ENCODE data around the gene GRB10. TPM values are rescaled to one million over a fixed set of nuclear protein-coding genes. Genes with fewer than 3 reads are reported as not detected.
"Not testable (repeated sequence)": the region's sequence is repeated elsewhere in the genome, so short reads cannot be mapped to it uniquely, and the experiment has no call there.

GRB10 gene
- total RNA-seq, 4 donors from 2014 or later: 28.5 to 58.0 (median 53.0) TPM

DNA sequence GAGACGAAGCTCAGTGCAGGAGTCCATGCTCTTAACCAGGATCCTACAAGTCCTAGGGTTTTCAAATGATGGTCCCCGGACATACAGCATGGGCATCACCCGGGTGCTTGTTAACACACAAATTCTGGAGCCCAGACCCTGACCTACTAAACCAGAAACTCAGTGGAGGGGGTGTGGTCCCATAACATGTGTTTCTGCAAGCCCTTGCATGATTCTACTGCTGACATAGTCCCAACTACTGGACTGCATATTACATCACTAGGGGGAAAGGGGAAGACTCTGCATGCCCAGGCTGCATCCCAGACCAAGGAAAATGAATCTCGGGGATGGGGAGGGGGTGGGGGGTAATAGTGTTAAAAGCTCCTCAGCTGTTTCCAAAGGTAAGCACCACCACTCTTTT is 40.3 kb downstream of the GRB10 start:
- WGBS, 2 donors (ENCODE audit: low coverage in 1 of 2): 84% methylated on average over 4 of the region's 4 CpGs; no CpG with 5 or more reads in 1 of the 2 donors
- peaks cover 0 to 15% of the 10 kb centered on the region in 2 donors for H3K36me3 ChIP-seq
- no peak for ATAC-seq
- TF ChIP-seq, protein P1, sequence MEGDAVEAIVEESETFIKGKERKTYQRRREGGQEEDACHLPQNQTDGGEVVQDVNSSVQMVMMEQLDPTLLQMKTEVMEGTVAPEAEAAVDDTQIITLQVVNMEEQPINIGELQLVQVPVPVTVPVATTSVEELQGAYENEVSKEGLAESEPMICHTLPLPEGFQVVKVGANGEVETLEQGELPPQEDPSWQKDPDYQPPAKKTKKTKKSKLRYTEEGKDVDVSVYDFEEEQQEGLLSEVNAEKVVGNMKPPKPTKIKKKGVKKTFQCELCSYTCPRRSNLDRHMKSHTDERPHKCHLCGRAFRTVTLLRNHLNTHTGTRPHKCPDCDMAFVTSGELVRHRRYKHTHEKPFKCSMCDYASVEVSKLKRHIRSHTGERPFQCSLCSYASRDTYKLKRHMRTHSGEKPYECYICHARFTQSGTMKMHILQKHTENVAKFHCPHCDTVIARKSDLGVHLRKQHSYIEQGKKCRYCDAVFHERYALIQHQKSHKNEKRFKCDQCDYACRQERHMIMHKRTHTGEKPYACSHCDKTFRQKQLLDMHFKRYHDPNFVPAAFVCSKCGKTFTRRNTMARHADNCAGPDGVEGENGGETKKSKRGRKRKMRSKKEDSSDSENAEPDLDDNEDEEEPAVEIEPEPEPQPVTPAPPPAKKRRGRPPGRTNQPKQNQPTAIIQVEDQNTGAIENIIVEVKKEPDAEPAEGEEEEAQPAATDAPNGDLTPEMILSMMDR (IDR thresholded peaks at IDR 0.05): no peak
- no peak for TF ChIP-seq POLR2AphosphoS5 (IDR thresholded peaks at IDR 0.05)
- no peak for TF ChIP-seq POLR2A (IDR thresholded peaks at IDR 0.05)
- no peak overlapping the region for H3K4me3 ChIP-seq
- peaks cover 0 to 9% (median 0%) of the 10 kb centered on the region in 3 donors for H3K4me1 ChIP-seq
- H3K27me3 ChIP-seq: no peaks in the 10 kb centered on the region
- no peaks in the 10 kb centered on the region for H3K9me3 ChIP-seq
- H3K27ac ChIP-seq: no peak overlapping the region

DNA sequence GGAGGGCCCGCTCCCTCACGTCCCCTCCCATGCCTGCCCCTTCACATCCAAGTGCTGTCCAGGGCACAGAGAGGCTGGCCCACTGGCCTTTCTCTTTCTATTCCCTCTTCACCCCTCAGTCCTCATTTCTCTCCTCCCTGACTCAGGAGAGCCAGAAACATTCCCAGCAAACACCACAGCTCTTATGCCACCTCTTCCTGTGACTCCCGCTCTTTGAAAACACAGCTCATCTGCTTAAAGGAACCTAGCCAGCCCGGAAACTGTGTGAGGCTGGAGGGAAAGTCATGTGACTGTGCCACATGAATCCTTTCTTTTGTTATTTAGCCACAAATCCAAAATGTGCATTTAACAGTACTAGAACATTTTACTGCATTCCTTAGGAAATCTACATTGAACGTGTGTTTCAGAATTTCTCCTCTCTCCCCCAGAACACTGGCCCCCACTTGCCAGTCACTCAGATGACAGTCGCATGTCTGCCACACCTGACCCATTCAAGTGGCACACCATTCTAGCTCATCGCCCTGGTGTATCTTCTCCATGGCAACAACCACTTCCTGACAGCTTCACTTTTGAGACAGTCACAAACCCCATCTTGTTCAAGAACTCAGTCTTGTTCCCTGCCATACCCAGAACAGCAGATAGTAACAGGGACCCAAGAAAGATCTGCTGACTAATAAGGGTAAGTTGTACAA is 42.8 kb downstream of the GRB10 start:
- 76 to 81% methylated on average over 3 to 5 of the region's 7 CpGs for WGBS, 2 donors (ENCODE audit: low coverage in 1 of 2)
- Histone ChIP-seq H3K9me3 (no peaks in the 10 kb centered on the region), H3K36me3 (peaks cover 0 to 8% of the 10 kb centered on the region in 2 donors), H3K27me3 (no peaks in the 10 kb centered on the region), H3K27ac (no peak overlapping the region), H3K4me3 (no peak overlapping the region), H3K4me1 (peaks cover 0 to 9% (median 0%) of the 10 kb centered on the region in 3 donors)
- TF ChIP-seq, protein P1 (IDR thresholded peaks at IDR 0.05): no peak
- no peak for TF ChIP-seq POLR2AphosphoS5 (IDR thresholded peaks at IDR 0.05)
- TF ChIP-seq POLR2A (IDR thresholded peaks at IDR 0.05): no peak
- no peak for TF ChIP-seq EP300 (IDR thresholded peaks at IDR 0.05)
- ATAC-seq: no peak

DNA sequence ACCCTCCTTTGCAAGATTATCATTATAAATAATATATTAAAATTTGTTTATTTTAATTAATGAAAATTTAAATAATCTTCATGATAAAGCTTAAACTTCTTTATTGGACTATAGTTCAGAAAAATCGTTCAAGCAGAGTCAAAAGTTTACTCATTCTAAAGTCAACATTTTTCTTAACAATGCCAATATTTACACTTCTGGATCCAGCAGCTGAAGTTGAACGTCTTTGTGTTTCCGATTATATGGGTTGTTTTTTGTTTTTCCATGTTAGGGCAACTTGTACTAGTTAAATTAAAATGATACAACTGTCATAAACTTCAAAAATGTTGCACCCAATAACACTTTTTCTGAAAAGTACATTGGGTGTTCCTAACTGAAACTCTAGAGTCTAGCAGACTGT is 43.8 kb downstream of the GRB10 start:
- Histone ChIP-seq H3K4me3 (no peak overlapping the region), H3K27me3 (no peaks in the 10 kb centered on the region), H3K4me1 (peaks cover 0 to 9% (median 0%) of the 10 kb centered on the region in 3 donors), H3K9me3 (no peaks in the 10 kb centered on the region), H3K36me3 (peaks cover 0 to 6% of the 10 kb centered on the region in 2 donors), H3K27ac (no peak overlapping the region)
- 27 to 57% methylated on average over 3 of the region's 3 CpGs for WGBS, 2 donors (ENCODE audit: low coverage in 1 of 2)
- no peak for ATAC-seq
- TF ChIP-seq EP300 (IDR thresholded peaks at IDR 0.05) (no peak), POLR2A (IDR thresholded peaks at IDR 0.05) (no peak), POLR2AphosphoS5 (IDR thresholded peaks at IDR 0.05) (no peak)
- TF ChIP-seq, protein P1 (IDR thresholded peaks at IDR 0.05): no peak

DNA sequence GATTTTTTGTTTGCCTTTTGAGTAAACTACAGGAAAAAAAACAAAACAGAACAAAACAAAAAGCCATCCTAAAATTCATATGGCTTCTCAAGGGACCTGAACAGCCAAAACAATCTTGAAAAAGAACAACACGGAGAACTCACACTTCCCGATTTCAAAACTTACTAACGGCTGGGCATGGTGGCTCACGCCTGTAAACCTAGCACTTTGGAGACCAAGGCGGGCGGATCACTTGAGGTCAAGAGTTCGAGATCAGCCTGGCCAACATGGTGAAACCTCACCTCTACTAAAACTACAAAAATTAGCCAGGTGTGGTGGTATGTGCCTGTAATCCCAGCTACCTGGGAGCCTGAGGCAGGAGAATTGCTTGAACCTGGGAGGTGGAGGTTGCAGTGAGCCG is 46.9 kb downstream of the GRB10 start:
- ATAC-seq: not testable (repeated sequence)

DNA sequence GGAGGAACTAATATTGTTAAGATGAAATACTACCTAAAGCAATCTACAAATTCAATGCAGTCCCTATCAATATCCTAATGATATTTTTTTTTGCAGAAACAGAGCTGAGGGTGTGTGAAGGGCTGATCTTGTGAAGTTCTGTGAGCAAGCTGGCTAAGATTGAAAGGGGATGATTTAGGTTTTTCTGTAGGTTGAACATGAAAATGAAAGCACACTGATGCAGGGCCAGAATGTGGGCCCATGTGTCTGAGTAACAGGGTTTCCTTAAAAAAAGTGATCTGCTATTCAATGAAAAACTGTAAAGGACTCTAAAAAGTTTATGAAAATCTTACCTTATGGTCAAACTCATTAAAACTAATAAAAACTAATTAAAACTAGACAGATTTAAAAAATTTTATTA is 47.4 kb downstream of the GRB10 start:
- Histone ChIP-seq H3K36me3 (no peaks in the 10 kb centered on the region), H3K4me1 (peaks cover 0 to 20% (median 4%) of the 10 kb centered on the region in 3 donors), H3K27me3 (no peaks in the 10 kb centered on the region), H3K27ac (no peak overlapping the region), H3K4me3 (no peak overlapping the region), H3K9me3 (no peaks in the 10 kb centered on the region)
- TF ChIP-seq, protein P1 (IDR thresholded peaks at IDR 0.05): no peak
- no peak for TF ChIP-seq POLR2A (IDR thresholded peaks at IDR 0.05)
- no peak for TF ChIP-seq EP300 (IDR thresholded peaks at IDR 0.05)
- TF ChIP-seq POLR2AphosphoS5 (IDR thresholded peaks at IDR 0.05): no peak
- ATAC-seq: no peak

More for the DNA sequence above, 46.9 kb downstream of the GRB10 start:
- not testable (repeated sequence) for H3K27ac ChIP-seq, H3K9me3 ChIP-seq, H3K4me3 ChIP-seq, H3K36me3 ChIP-seq, H3K27me3 ChIP-seq
- 95 to 96% methylated on average over 6 to 7 of the region's 8 CpGs for WGBS, 2 donors (ENCODE audit: low coverage in 1 of 2)
- peaks cover 0 to 15% (median 0%) of the 10 kb centered on the region in 3 donors for H3K4me1 ChIP-seq

All from gastroesophageal sphincter (tissue), 4 donors.